Motor neuron (in vitro differentiated cells): Measurements from ENCODE around the gene PIP5K1B. TPM values are rescaled to one million over a fixed set of nuclear protein-coding genes. Genes with fewer than 3 reads are reported as not detected.

ENCODE experiments used
- ATAC-seq, 8 experiments: fragments of 200-7000 bp; cut with Tn5 transposase; replicated peaks in 6 of 8; 2 replicates each; pipeline ENCODE4 v1.8.0; 2021; ENCODE audit warnings: mild to moderate bottlenecking in 8 of 8, moderate library complexity in 8 of 8
- H3K27ac ChIP-seq, 2 donors: fragments of 250-450 bp; sonication (Bioruptor Pico); 2 replicates each; pipeline ENCODE4 v1.9.0; 2021; ENCODE audit warnings: antibody characterized with exemption in 2 of 2, mild to moderate bottlenecking in 2 of 2, moderate library complexity in 1 of 2
- H3K4me1 ChIP-seq, 2 donors: fragments of 250-450 bp; sonication (Bioruptor Pico); replicated peaks in 1 of 2; 2 replicates each; pipeline ENCODE4 v1.6.1; 2021; ENCODE audit warnings: antibody characterized with exemption in 2 of 2, mild to moderate bottlenecking in 2 of 2, moderate library complexity in 1 of 2
- H3K4me3 ChIP-seq, 5 donors: fragments of 250-450 bp; sonication (Bioruptor Pico); 2 replicates each; pipeline ENCODE4 v1.9.0; 2021; ENCODE audit warnings: antibody characterized with exemption in 5 of 5, mild to moderate bottlenecking in 5 of 5, moderate library complexity in 4 of 5
- WGBS, 10 experiments: fragments of 450-650 bp; shearing (Covaris generic); methylation state at CpG; one replicate each; pipeline ENCODE4 v1.0.0; 2022; 5-methylcytosine and 5-hydroxymethylcytosine counted together
- in situ Hi-C, 9 experiments: fragments of 400-800 bp; cut with MboI; loops; one replicate each; pipeline ENCODE4 v1.15.0; 2021; ENCODE audit warnings: low sequenced_read_pairs in 9 of 9, low pct_unique_long_range_greater_than_20kb in 2 of 9; ENCODE audit not compliant: unreplicated experiment in 9 of 9
- total RNA-seq, 8 experiments: library from RNA; unstranded; fragments of 300-600 nt; gene quantifications; 2 replicates each; pipeline versions ENCODE4 v1.2.3 to v1.2.4, GENCODE V29; 2022

Gene PIP5K1B
- total RNA-seq, 8 experiments from 2014 or later = 0.18 to 2.4 (median 0.47) TPM

- no peak for ATAC-seq
- no peaks in the 10 kb centered on the region for H3K4me1 ChIP-seq
- H3K4me3 ChIP-seq = no peak overlapping the region
- H3K27ac ChIP-seq = no peak overlapping the region
- in situ Hi-C loops = no loop called here
- 10 to 100% (median 50%) methylated on average over 1 of the region's 1 CpG; no CpG with 5 or more reads in 6 of the 10 experiments for WGBS, 10 experiments
Measured at GRCh38 chr9:68728731-68729130, 23.7 kb downstream of the PIP5K1B start.

- in situ Hi-C loops = no loop called here
- Histone ChIP-seq H3K27ac (no peak overlapping the region), H3K4me1 (no peaks in the 10 kb centered on the region), H3K4me3 (no peak overlapping the region)
- 0 to 100% (median 75%) methylated on average over 1 to 2 of the region's 2 CpGs; no CpG with 5 or more reads in 1 of the 10 experiments for WGBS, 10 experiments
- ATAC-seq = no peak
Measured at GRCh38 chr9:68730570-68731235, 25.7 kb downstream of the PIP5K1B start.

GRCh38 chr9:68731857-68732256 is 26.8 kb downstream of the PIP5K1B start:
- WGBS, 10 experiments = 6 to 100% (median 84%) methylated on average over 1 to 5 of the region's 5 CpGs; no CpG with 5 or more reads in 1 of the 10 experiments
- Histone ChIP-seq H3K27ac (no peak overlapping the region), H3K4me3 (no peak overlapping the region), H3K4me1 (no peaks in the 10 kb centered on the region)
- in situ Hi-C loops = no loop called here
- ATAC-seq = peak in 2 of 8 experiments; percentile 27 to 43

GRCh38 chr9:68732405-68733020 is 27.5 kb downstream of the PIP5K1B start:
- WGBS, 10 experiments = 0 to 83% (median 62%) methylated on average over 1 to 4 of the region's 11 CpGs; no CpG with 5 or more reads in 1 of the 10 experiments
- Histone ChIP-seq H3K4me1 (no peaks in the 10 kb centered on the region), H3K4me3 (no peak overlapping the region), H3K27ac (no peak overlapping the region)
- in situ Hi-C loops = no loop called here
- no peak for ATAC-seq

GRCh38 chr9:68733021-68733405 is 28.0 kb downstream of the PIP5K1B start:
- in situ Hi-C loops = no loop called here
- no peak overlapping the region for H3K27ac ChIP-seq
- WGBS, 10 experiments = 0 to 100% (median 83%) methylated on average over 1 to 4 of the region's 5 CpGs; no CpG with 5 or more reads in 2 of the 10 experiments
- ATAC-seq = no peak
- H3K4me3 ChIP-seq = no peak overlapping the region
- no peaks in the 10 kb centered on the region for H3K4me1 ChIP-seq

- peak in 1 of 8 experiments; percentile 48 for ATAC-seq
- no peak overlapping the region for H3K4me3 ChIP-seq
- in situ Hi-C loops = no loop called here
- no peaks in the 10 kb centered on the region for H3K4me1 ChIP-seq
- H3K27ac ChIP-seq = no peak overlapping the region
- 0 to 100% (median 81%) methylated on average over 1 to 3 of the region's 3 CpGs; no CpG with 5 or more reads in 3 of the 10 experiments for WGBS, 10 experiments
Measured at GRCh38 chr9:68738358-68738757, 33.3 kb downstream of the PIP5K1B start.

- Histone ChIP-seq H3K27ac (no peak overlapping the region), H3K4me3 (no peak overlapping the region), H3K4me1 (no peaks in the 10 kb centered on the region)
- in situ Hi-C loops = no loop called here
- WGBS, 10 experiments = 0 to 83% (median 45%) methylated on average over 1 of the region's 2 CpGs; no CpG with 5 or more reads in 4 of the 10 experiments
- ATAC-seq = peak in 1 of 8 experiments; percentile 37
Measured at GRCh38 chr9:68739621-68740174, 34.7 kb downstream of the PIP5K1B start.

- Histone ChIP-seq H3K4me1 (no peaks in the 10 kb centered on the region), H3K4me3 (no peak overlapping the region), H3K27ac (no peak overlapping the region)
- in situ Hi-C loops = no loop called here
- ATAC-seq = no peak
- WGBS, 10 experiments = 9 to 100% (median 77%) methylated on average over 1 to 4 of the region's 4 CpGs
Measured at GRCh38 chr9:68740561-68740960, 35.5 kb downstream of the PIP5K1B start.

GRCh38 chr9:68741234-68741633 is 36.2 kb downstream of the PIP5K1B start:
- no peak overlapping the region for H3K27ac ChIP-seq
- no peaks in the 10 kb centered on the region for H3K4me1 ChIP-seq
- ATAC-seq = no peak
- H3K4me3 ChIP-seq = no peak overlapping the region
- WGBS, 10 experiments = 0 to 100% (median 77%) methylated on average over 1 to 4 of the region's 4 CpGs; no CpG with 5 or more reads in 1 of the 10 experiments
- in situ Hi-C loops = no loop called here

GRCh38 chr9:68741704-68742332 is 36.8 kb downstream of the PIP5K1B start:
- no peak overlapping the region for H3K27ac ChIP-seq
- in situ Hi-C loops = no loop called here
- H3K4me1 ChIP-seq = no peaks in the 10 kb centered on the region
- ATAC-seq = no peak
- 8 to 100% (median 93%) methylated on average over 2 to 3 of the region's 3 CpGs; no CpG with 5 or more reads in 2 of the 10 experiments for WGBS, 10 experiments
- no peak overlapping the region for H3K4me3 ChIP-seq

GRCh38 chr9:68742333-68742730 is 37.3 kb downstream of the PIP5K1B start:
- WGBS, 10 experiments = 33 to 83% (median 80%) methylated on average over 1 to 2 of the region's 2 CpGs; no CpG with 5 or more reads in 6 of the 10 experiments
- Histone ChIP-seq H3K4me3 (no peak overlapping the region), H3K27ac (no peak overlapping the region), H3K4me1 (no peaks in the 10 kb centered on the region)
- in situ Hi-C loops = no loop called here
- ATAC-seq = no peak

- in situ Hi-C loops = no loop called here
- 75 to 100% methylated on average over 1 of the region's 1 CpG; no CpG with 5 or more reads in 8 of the 10 experiments for WGBS, 10 experiments
- ATAC-seq = no peak
Measured at GRCh38 chr9:68744426-68744825, 39.4 kb downstream of the PIP5K1B start.

GRCh38 chr9:68746525-68746924 is 41.5 kb downstream of the PIP5K1B start:
- 8 to 83% (median 81%) methylated on average over 1 to 2 of the region's 2 CpGs; no CpG with 5 or more reads in 6 of the 10 experiments for WGBS, 10 experiments
- in situ Hi-C loops = no loop called here
- H3K4me3 ChIP-seq = no peak overlapping the region
- no peak for ATAC-seq
- H3K27ac ChIP-seq = no peak overlapping the region
- H3K4me1 ChIP-seq = no peaks in the 10 kb centered on the region

More at GRCh38 chr9:68744426-68744825, 39.4 kb downstream of the PIP5K1B start:
- Histone ChIP-seq H3K27ac (no peak overlapping the region), H3K4me1 (no peaks in the 10 kb centered on the region), H3K4me3 (no peak overlapping the region)
